WTC11 (cell line): ENCODE measurements around the gene LYPD1. TPM values are rescaled to one million over a fixed set of nuclear protein-coding genes. Genes with fewer than 3 reads are reported as not detected.

Experiments used
- ATAC-seq: fragments of 200-7000 bp; cut with Tn5 transposase; 2 replicates; pipeline ENCODE4 v1.10.0; 2021; ENCODE audit warnings: mild to moderate bottlenecking, moderate library complexity
- CTCF ChIA-PET: fragments of 300-600 bp; sonication (Branson Sonifier 250); formaldehyde crosslinking; loops from one replicate; lab custom pipeline; 2021; ENCODE audit warnings: antibody characterized with exemption; lab: Charles Lee
- POLR2A ChIA-PET: fragments of 350-600 bp; sonication (Branson Sonifier 250); formaldehyde crosslinking; loops from one replicate; lab custom pipeline; 2021; ENCODE audit warnings: antibody characterized with exemption; lab: Charles Lee
- DNase-seq: peaks from one replicate; pipeline ENCODE4 v3.0.0; 2021; ENCODE audit warnings: low spot score
- H3K27ac Mint-ChIP-seq: 2 replicates; pipeline ENCODE4 v1.8.0; 2021; ENCODE audit warnings: mixed read lengths
- H3K27me3 Mint-ChIP-seq: 2 replicates; pipeline ENCODE4 v1.8.0; 2021; ENCODE audit warnings: low read depth, mild to moderate bottlenecking, moderate library complexity, mixed read lengths
- H3K36me3 Mint-ChIP-seq: 2 replicates; pipeline ENCODE4 v1.8.0; 2021; ENCODE audit warnings: mixed read lengths
- H3K4me1 Mint-ChIP-seq: 2 replicates; pipeline ENCODE4 v1.8.0; 2022; ENCODE audit warnings: mixed read lengths
- H3K4me3 Mint-ChIP-seq: 2 replicates; pipeline ENCODE4 v1.8.0; 2021; ENCODE audit warnings: mild to moderate bottlenecking, moderate library complexity, mixed read lengths
- H3K9me3 Mint-ChIP-seq: 2 replicates; pipeline ENCODE4 v1.8.0; 2021; ENCODE audit warnings: mixed read lengths
- ARID4B ChIP-seq: sonication (generic); formaldehyde crosslinking; IDR thresholded peaks from 2 replicates; pipeline ENCODE4 v1.8.0; 2023; ENCODE audit warnings: missing genetic modification reagents, mild to moderate bottlenecking, borderline replicate concordance
- ATF6 ChIP-seq: sonication (generic); formaldehyde crosslinking; IDR thresholded peaks from 2 replicates; pipeline ENCODE4 v1.8.1; 2023; ENCODE audit warnings: mild to moderate bottlenecking, missing genetic modification reagents
- CBFB ChIP-seq: sonication (generic); formaldehyde crosslinking; IDR thresholded peaks from 2 replicates; pipeline ENCODE4 v1.8.1; 2022; ENCODE audit warnings: mild to moderate bottlenecking, low read depth, missing genetic modification reagents
- EMX1 ChIP-seq: fragments of 250-450 bp; sonication (Bioruptor Pico); IDR thresholded peaks from 2 replicates; pipeline ENCODE4 v1.8.0; 2021; ENCODE audit warnings: mild to moderate bottlenecking
- ETV6 ChIP-seq: sonication (generic); formaldehyde crosslinking; IDR thresholded peaks from 2 replicates; pipeline ENCODE4 v1.8.1; 2022; ENCODE audit warnings: mild to moderate bottlenecking, missing genetic modification reagents
- FOXK1 ChIP-seq: sonication (generic); formaldehyde crosslinking; IDR thresholded peaks from 2 replicates; pipeline ENCODE4 v1.8.0; 2022; ENCODE audit warnings: mild to moderate bottlenecking, moderate library complexity, missing genetic modification reagents
- FOXP1 ChIP-seq: sonication (generic); formaldehyde crosslinking; IDR thresholded peaks from 2 replicates; pipeline ENCODE4 v1.8.0; 2022; ENCODE audit warnings: missing genetic modification reagents, mild to moderate bottlenecking, moderate library complexity, borderline replicate concordance
- MXD4 ChIP-seq: fragments of 250-450 bp; sonication (Bioruptor Pico); IDR thresholded peaks from 2 replicates; pipeline ENCODE4 v1.8.0; 2021; ENCODE audit warnings: mild to moderate bottlenecking, moderate library complexity, borderline replicate concordance
- NR1H2 ChIP-seq: sonication (generic); formaldehyde crosslinking; IDR thresholded peaks from 2 replicates; pipeline ENCODE4 v1.9.0; 2021; ENCODE audit warnings: mild to moderate bottlenecking, moderate library complexity, missing genetic modification reagents
- NR3C1 ChIP-seq: sonication (generic); formaldehyde crosslinking; conservative IDR thresholded peaks from 2 replicates; pipeline ENCODE4 v1.8.1; 2023; ENCODE audit warnings: low read depth, mild to moderate bottlenecking, missing genetic modification reagents
- RELA ChIP-seq: sonication (generic); formaldehyde crosslinking; IDR thresholded peaks from 2 replicates; pipeline ENCODE4 v1.8.1; 2022; ENCODE audit warnings: missing genetic modification reagents, mild to moderate bottlenecking, borderline replicate concordance
- SP1 ChIP-seq: sonication (generic); formaldehyde crosslinking; conservative IDR thresholded peaks from 2 replicates; pipeline ENCODE4 v1.8.1; 2022; ENCODE audit warnings: missing genetic modification reagents
- TEAD4 ChIP-seq: sonication (generic); formaldehyde crosslinking; IDR thresholded peaks from 2 replicates; pipeline ENCODE4 v1.8.0; 2022; ENCODE audit warnings: mild to moderate bottlenecking, missing genetic modification reagents
- ZNF121 ChIP-seq: sonication (generic); formaldehyde crosslinking; IDR thresholded peaks from 2 replicates; pipeline ENCODE4 v1.8.0; 2023; ENCODE audit warnings: missing genetic modification reagents
- ZNF232 ChIP-seq: sonication (generic); formaldehyde crosslinking; IDR thresholded peaks from 2 replicates; pipeline ENCODE4 v1.8.0; 2022; ENCODE audit warnings: mild to moderate bottlenecking, missing genetic modification reagents
- ZNF263 ChIP-seq: sonication (generic); formaldehyde crosslinking; IDR thresholded peaks from 2 replicates; pipeline ENCODE4 v1.8.1; 2022; ENCODE audit warnings: low read depth, mild to moderate bottlenecking, moderate library complexity, missing genetic modification reagents
- total RNA-seq: library from RNA; stranded (reverse); gene quantifications from 3 replicates; pipeline ENCODE4 v1.2.3, GENCODE V29; 2021
- TF ChIP-seq, protein P1 (sequence below): fragments of 250-450 bp; sonication (Bioruptor Pico); IDR thresholded peaks from 2 replicates; pipeline ENCODE4 v2.1.2; 2022; ENCODE audit warnings: mild to moderate bottlenecking, moderate library complexity
- TF ChIP-seq, protein P2 (sequence below): fragments of 250-450 bp; sonication (Bioruptor Pico); IDR thresholded peaks from 2 replicates; pipeline ENCODE4 v1.9.0; 2021; ENCODE audit warnings: mild to moderate bottlenecking, borderline replicate concordance
- TF ChIP-seq, protein P3 (sequence below): sonication (generic); formaldehyde crosslinking; IDR thresholded peaks from 2 replicates; pipeline ENCODE4 v1.8.0; 2023; ENCODE audit warnings: missing genetic modification reagents
- TF ChIP-seq, protein P4 (sequence below): sonication (generic); formaldehyde crosslinking; conservative IDR thresholded peaks from 2 replicates; pipeline ENCODE4 v1.8.1; 2023; ENCODE audit warnings: mild to moderate bottlenecking, low read depth, missing genetic modification reagents, moderate library complexity

LYPD1 gene
- total RNA-seq, 1 experiment from 2014 or later: 2.8 TPM

DNA sequence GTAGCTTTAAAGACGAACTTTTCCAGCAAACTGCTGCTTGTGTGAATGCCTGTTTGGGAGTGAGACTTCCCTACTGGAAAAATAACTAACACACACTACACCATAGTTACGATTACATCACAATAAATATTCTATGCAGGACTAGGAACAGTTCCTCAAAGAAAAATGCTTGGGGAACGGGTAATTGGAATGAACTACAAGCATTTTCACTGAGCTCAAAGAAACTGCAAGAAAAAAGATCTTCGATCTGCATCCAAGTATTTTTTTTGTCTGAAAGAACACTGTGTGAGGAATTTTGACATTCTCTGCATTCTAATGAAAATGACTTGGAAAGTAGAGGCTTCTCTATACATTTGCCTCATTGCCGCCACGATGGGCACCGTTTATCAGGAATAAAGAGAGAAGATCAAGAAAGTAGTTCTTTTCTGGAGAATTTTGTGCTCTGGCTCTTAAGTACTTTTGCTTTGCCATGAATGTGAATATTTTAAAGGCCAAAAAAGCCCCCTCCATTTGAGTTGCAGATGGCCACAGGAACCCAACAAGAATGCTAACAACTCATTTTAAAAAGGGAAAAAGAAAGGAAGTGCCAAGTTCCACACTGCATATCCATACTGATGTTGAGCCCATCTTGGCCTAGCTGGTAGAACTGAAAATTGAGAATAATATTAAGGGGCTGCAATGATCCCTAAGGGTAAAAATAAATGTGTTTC is 13.6 kb downstream of the LYPD1 start:
- POLR2A ChIA-PET: no interaction called here
- TF ChIP-seq NR3C1 (CRISPR knock-in tag) (no peak), ETV6 (CRISPR knock-in tag) (no peak), NR1H2 (CRISPR knock-in tag) (no peak), SP1 (CRISPR knock-in tag) (no peak), EMX1 (CRISPR knock-in tag) (no peak), MXD4 (no peak), CBFB (no peak), FOXP1 (no peak), ZNF121 (CRISPR knock-in tag) (no peak), ATF6 (CRISPR knock-in tag) (no peak), RELA (CRISPR knock-in tag) (no peak), ZNF232 (CRISPR knock-in tag) (no peak), ARID4B (CRISPR knock-in tag) (no peak), FOXK1 (CRISPR knock-in tag) (no peak), ZNF263 (CRISPR knock-in tag) (no peak), TEAD4 (CRISPR knock-in tag) (no peak)
- TF ChIP-seq, protein P1, sequence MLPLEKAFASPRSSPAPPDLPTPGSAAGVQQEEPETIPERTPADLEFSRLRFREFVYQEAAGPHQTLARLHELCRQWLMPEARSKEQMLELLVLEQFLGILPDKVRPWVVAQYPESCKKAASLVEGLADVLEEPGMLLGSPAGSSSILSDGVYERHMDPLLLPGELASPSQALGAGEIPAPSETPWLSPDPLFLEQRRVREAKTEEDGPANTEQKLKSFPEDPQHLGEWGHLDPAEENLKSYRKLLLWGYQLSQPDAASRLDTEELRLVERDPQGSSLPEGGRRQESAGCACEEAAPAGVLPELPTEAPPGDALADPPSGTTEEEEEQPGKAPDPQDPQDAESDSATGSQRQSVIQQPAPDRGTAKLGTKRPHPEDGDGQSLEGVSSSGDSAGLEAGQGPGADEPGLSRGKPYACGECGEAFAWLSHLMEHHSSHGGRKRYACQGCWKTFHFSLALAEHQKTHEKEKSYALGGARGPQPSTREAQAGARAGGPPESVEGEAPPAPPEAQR (CRISPR knock-in tag): no peak
- TF ChIP-seq, protein P2, sequence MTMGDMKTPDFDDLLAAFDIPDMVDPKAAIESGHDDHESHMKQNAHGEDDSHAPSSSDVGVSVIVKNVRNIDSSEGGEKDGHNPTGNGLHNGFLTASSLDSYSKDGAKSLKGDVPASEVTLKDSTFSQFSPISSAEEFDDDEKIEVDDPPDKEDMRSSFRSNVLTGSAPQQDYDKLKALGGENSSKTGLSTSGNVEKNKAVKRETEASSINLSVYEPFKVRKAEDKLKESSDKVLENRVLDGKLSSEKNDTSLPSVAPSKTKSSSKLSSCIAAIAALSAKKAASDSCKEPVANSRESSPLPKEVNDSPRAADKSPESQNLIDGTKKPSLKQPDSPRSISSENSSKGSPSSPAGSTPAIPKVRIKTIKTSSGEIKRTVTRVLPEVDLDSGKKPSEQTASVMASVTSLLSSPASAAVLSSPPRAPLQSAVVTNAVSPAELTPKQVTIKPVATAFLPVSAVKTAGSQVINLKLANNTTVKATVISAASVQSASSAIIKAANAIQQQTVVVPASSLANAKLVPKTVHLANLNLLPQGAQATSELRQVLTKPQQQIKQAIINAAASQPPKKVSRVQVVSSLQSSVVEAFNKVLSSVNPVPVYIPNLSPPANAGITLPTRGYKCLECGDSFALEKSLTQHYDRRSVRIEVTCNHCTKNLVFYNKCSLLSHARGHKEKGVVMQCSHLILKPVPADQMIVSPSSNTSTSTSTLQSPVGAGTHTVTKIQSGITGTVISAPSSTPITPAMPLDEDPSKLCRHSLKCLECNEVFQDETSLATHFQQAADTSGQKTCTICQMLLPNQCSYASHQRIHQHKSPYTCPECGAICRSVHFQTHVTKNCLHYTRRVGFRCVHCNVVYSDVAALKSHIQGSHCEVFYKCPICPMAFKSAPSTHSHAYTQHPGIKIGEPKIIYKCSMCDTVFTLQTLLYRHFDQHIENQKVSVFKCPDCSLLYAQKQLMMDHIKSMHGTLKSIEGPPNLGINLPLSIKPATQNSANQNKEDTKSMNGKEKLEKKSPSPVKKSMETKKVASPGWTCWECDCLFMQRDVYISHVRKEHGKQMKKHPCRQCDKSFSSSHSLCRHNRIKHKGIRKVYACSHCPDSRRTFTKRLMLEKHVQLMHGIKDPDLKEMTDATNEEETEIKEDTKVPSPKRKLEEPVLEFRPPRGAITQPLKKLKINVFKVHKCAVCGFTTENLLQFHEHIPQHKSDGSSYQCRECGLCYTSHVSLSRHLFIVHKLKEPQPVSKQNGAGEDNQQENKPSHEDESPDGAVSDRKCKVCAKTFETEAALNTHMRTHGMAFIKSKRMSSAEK (CRISPR knock-in tag): no peak
- TF ChIP-seq, protein P3, sequence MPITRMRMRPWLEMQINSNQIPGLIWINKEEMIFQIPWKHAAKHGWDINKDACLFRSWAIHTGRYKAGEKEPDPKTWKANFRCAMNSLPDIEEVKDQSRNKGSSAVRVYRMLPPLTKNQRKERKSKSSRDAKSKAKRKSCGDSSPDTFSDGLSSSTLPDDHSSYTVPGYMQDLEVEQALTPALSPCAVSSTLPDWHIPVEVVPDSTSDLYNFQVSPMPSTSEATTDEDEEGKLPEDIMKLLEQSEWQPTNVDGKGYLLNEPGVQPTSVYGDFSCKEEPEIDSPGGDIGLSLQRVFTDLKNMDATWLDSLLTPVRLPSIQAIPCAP (CRISPR knock-in tag): no peak
- TF ChIP-seq, protein P4, sequence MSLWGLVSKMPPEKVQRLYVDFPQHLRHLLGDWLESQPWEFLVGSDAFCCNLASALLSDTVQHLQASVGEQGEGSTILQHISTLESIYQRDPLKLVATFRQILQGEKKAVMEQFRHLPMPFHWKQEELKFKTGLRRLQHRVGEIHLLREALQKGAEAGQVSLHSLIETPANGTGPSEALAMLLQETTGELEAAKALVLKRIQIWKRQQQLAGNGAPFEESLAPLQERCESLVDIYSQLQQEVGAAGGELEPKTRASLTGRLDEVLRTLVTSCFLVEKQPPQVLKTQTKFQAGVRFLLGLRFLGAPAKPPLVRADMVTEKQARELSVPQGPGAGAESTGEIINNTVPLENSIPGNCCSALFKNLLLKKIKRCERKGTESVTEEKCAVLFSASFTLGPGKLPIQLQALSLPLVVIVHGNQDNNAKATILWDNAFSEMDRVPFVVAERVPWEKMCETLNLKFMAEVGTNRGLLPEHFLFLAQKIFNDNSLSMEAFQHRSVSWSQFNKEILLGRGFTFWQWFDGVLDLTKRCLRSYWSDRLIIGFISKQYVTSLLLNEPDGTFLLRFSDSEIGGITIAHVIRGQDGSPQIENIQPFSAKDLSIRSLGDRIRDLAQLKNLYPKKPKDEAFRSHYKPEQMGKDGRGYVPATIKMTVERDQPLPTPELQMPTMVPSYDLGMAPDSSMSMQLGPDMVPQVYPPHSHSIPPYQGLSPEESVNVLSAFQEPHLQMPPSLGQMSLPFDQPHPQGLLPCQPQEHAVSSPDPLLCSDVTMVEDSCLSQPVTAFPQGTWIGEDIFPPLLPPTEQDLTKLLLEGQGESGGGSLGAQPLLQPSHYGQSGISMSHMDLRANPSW (CRISPR knock-in tag): no peak
- Mint-ChIP-seq H3K27ac (peak overlapping the region; percentile 13; the same call in 1 of the 2 replicates), H3K4me3 (no peak overlapping the region), H3K9me3 (no peaks in the 10 kb centered on the region), H3K36me3 (no peaks in the 10 kb centered on the region), H3K4me1 (peaks cover 14% of the 10 kb centered on the region), H3K27me3 (no peaks in the 10 kb centered on the region; the same call in none of the 2 replicates)
- CTCF ChIA-PET: interaction anchor here (0.8 to 1.1 kb wide), 2 partner anchors 13 to 109 kb away, joined by 3 read pairs; partner anchors contain the start of gene LYPD1
- DNase-seq: no peak
- no peak for ATAC-seq
